ENCODE data around the gene COASY.
A peak's percentile ranks its signal among the peaks of the same experiment; 100 is the strongest.
"Not testable (repeated sequence)": the region's sequence is repeated elsewhere in the genome, so short reads cannot be mapped to it uniquely, and the experiment has no call there.

Gene COASY

DNA sequence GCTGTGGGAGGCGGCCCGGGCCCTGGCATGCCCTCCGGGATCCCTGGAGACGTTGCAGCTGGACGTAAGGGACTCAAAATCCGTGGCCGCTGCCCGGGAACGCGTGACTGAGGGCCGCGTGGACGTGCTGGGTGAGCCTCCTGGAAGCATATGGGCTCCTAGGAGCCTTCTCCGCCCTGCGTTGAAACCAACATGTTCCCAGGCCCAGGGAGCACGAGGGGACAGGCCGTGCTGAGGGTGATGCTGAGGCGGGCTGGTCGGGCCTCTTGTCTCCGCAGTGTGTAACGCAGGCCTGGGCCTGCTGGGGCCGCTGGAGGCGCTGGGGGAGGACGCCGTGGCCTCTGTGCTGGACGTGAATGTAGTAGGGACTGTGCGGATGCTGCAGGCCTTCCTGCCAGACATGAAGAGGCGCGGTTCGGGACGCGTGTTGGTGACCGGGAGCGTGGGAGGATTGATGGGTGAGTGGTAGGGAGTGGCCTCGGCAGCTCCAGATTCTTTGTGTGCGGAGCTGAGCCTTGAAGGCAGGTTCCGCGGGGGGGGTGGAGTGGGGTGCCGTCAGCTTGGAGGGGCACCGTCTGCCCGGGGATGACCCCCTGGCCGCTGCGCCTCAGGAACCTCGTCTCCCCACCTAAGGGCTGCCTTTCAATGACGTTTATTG lies 8.7 kb upstream of the COASY start:
- DNase-seq (ENCODE audit: low read depth), result no peak

GRCh38 chr17:42553866-42554249 lies 8.1 kb upstream of the COASY start:
- DNase-seq (ENCODE audit: low read depth), result no peak

- no peak for DNase-seq (ENCODE audit: low read depth)
Observed at GRCh38 chr17:42554250-42555121, 7.5 kb upstream of the COASY start.

DNA sequence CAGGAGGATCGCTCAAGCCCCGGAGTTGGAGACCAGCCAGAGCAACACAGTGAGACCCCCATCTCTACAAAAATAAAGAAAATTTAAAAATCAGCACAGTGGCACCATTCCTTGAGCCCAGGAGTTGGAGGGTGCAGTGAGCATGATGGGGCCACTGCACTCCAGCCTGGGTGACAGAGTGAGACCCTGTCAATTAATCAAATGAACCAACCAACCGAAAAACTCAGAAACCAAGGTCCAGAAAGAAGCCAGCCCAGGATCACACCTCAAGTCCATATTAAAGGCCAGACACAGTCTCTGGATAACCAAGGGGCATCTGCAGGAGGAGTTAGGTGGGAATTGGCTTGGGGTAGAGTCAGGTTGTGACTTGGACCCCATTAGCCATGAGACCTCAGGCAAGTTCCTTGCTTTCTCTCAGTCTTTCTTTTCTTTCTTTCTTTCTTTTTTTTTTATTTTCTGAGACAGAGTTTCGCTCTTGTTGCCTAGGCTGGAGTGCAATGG lies 6.8 kb upstream of the COASY start:
- DNase-seq (ENCODE audit: low read depth), result no peak

- not testable (repeated sequence) for DNase-seq (ENCODE audit: low read depth)
Observed at GRCh38 chr17:42555961-42556617, 5.9 kb upstream of the COASY start.

DNA sequence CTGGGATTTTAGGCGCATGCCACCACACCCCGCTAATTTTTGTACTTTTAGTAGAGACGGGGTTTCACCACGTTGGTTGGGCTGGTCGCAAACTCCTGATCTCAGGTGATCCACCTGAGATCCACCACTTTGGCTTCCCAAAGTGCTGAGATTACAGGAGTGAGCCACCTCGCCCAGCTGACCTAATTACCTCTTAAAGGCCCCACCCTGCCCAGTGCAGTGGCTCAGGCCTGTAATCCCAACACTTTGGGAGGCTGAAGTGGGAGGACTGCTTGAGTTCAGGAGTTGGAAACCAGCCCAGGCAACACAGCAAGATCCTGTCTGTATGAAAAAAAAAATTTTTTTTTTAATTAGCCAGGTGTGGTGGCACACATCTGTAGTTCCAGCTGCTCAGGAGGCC lies 2.9 kb upstream of the COASY start:
- no peak for DNase-seq (ENCODE audit: low read depth)

DNA sequence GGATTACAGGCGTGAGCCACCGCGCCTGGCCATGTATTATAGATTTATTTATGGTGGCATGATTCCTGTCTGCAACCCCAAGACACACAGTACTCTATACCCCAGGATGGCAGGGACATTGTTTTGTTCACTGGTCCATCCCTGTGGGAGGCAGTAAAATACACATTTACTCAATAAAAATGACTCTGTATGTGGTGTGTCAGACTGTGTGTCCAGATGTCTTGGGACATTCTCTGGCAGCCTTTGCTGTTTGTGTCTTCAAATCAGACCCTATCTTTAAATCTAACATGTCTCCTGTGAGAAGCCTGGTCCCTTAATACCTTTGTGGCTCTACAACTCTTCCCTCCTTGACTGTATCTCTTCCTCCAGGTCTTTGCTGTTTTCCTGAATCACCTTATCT lies 1.7 kb upstream of the COASY start:
- no peak for DNase-seq (ENCODE audit: low read depth)

DNA sequence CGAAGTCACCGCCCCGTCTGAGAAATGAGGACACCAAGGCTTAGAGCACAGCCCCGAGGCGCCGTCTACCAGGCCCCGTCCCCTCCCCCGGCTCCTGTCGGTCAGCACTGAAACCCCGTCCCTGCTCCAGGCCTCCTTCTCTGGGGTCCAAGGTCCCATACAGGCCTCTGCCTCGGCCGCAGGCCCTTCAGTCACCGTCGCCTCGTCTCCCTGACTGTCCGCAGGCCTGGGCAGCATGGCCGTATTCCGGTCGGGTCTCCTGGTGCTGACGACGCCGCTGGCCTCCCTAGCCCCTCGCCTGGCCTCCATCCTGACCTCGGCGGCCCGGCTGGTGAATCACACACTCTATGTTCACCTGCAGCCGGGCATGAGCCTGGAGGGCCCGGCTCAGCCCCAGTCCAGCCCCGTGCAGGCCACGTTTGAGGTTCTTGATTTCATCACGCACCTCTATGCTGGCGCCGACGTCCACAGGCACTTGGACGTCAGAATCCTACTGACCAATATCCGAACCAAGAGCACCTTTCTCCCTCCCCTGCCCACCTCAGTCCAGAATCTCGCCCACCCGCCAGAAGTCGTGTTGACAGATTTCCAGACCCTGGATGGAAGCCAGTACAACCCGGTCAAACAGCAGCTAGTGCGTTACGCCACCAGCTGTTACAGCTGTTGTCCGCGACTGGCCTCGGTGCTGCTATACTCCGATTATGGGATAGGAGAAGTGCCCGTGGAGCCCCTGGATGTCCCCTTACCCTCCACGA lies 617 bp downstream of the COASY start:
- DNase-seq (ENCODE audit: low read depth), result no peak

GRCh38 chr17:42563143-42563509 lies 1.2 kb downstream of the COASY start:
- DNase-seq (ENCODE audit: low read depth), result no peak

DNA sequence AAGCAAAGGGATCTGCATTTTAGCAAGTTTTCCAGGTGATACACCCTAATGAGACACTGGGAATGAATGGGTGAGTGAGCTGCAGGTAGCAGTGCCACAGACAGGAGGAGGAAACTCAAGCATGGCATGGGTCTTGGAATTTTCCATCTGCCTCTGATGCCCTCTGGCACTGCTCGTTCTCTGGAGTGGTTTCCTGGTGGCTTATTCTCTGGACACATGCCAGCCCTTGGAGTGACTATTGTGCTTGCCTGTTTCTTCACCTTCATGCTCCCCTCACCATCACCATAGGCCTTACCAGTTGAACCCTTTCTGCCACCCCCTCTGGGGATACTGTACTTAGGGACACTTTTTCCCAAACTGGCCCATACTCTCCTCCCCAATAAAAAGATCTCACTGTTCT lies 1.6 kb downstream of the COASY start:
- DNase-seq (ENCODE audit: low read depth), result no peak

GRCh38 chr17:42563950-42564349 lies 2.0 kb downstream of the COASY start:
- DNase-seq (ENCODE audit: low read depth), result no peak

DNA sequence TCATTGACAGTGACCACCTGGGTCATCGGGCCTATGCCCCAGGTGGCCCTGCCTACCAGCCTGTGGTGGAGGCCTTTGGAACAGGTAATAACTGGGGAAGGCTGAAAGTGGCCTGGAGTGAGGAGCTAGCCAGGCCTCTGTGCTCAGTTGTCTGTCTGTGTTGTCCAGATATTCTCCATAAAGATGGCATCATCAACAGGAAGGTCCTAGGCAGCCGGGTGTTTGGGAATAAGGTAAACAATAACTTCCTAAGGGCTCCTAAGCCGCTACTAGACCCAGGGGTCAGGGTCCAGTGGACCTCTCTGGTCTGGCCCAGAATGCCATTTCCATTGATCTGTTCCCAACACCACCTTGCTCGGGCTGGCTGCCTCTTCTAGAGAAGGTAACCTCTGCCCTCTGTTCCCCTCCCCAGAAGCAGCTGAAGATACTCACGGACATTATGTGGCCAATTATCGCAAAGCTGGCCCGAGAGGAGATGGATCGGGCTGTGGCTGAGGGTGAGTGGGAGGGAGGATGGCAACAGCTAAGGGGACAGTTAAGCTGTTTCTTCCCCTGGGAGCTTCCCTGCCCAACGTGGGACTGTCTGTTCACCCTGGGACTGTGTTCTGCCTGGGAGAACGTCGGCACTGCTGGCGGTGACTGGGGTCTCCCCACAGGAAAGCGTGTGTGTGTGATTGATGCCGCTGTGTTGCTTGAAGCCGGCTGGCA lies 3.0 kb downstream of the COASY start:
- no peak for DNase-seq (ENCODE audit: low read depth)

DNA sequence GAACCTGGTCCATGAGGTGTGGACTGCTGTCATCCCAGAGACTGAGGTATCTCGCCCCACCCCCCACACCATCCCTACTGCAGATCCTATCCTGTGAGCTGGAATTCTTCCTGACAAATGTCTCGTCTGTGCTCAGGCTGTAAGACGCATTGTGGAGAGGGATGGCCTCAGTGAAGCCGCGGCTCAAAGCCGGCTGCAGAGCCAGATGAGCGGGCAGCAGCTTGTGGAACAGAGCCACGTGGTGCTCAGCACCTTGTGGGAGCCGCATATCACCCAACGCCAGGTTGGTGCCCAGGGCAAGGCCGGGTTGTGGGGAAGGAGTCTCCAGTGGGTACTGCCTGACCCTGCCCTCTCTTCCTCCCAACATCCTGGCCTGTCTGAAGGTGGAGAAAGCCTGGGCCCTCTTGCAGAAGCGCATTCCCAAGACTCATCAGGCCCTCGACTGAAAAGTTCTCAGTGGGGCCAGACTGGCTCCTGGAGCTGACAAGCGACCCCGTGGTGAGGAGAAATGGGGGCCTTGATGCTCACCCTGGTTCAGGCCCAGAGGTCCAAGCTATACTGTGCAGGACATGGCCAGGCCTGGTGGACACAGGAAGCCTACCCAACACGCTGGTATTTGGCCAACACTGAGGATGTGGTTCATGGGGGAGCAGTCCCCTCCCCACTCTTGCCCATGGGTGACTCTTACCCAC lies 3.7 kb downstream of the COASY start:
- DNase-seq (ENCODE audit: low read depth), result no peak

DNA sequence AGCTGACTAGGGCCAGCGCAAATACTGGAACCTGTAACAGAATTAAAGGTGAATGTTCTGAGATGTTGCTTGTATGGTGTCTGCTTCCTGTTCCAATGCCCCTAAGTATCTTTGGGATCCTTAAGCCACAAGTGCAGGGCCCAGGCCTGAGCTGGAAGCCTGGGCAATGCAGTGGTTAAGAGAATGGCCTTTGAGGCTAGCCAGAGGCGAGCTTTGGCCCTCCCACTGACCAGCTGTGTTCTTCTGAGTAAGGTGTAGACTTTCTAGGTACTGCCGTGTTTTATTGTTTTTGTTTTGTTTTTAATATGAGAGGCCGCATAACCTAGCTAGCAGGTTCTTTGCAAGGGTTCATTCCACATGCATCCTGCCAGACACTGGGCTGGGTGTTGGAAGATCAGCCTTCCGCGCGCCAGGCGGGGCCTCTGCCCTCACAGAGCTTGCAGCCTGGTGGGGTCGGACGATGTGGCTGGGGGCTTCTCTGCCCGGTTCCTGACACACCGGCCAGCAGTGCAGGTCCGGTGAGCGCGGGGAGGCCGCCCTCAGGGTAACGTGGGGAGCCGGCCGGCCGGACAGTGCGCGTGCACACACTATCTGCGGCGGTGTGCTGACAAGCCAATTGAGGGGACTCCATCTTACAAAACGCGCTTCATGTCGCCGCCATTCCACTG lies 4.4 kb downstream of the COASY start:
- no peak for DNase-seq (ENCODE audit: low read depth)

GRCh38 chr17:42566883-42567573 lies 5.1 kb downstream of the COASY start, which contains the start of gene MLX:
TSS of gene MLX (plus strand) at chr17:42567100. CDS start at chr17:42567125, 25 bp downstream.
- peak; percentile 79 for DNase-seq (ENCODE audit: low read depth)

GRCh38 chr17:42568341-42569111 lies 6.6 kb downstream of the COASY start:
- DNase-seq (ENCODE audit: low read depth), result no peak

GRCh38 chr17:42571435-42572225 lies 9.7 kb downstream of the COASY start:
- DNase-seq (ENCODE audit: low read depth), result no peak

DNA sequence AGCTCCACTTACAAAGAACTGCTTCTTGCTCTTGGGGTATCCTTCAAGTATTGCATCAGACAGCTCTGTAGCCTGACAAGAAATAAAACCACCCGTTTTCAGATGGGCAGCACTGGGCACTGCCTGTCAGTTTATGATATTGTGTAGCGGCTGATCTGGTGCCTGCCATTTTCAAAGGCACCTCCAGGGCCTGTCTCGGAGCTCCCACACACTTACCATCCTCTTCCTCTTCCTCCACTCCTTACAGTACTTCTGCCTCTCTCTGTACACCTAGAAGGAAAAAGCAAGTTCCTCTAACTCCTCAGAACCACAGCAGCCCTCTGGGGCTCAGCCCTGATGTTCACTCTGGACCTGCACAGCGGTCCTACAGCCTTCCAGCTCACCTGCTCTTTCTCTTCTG lies 11.1 kb downstream of the COASY start:
- no peak for DNase-seq (ENCODE audit: low read depth)
